GM18867 (cell line): Measurements from ENCODE around the gene IDH3B.

ENCODE experiments used
- ATAC-seq: cut with Tn5 transposase; IDR thresholded peaks from one replicate; pipeline ENCODE4 v1.9.1; 2021; ENCODE audit warnings: mild to moderate bottlenecking, moderate library complexity; ENCODE audit not compliant: unreplicated experiment

The IDH3B gene

GRCh38 chr20:2658414-2659354 lies 5.3 kb downstream of the IDH3B start:
- no peak for ATAC-seq

- ATAC-seq: no peak
Measured at GRCh38 chr20:2657674-2658073, 6.3 kb downstream of the IDH3B start.

DNA sequence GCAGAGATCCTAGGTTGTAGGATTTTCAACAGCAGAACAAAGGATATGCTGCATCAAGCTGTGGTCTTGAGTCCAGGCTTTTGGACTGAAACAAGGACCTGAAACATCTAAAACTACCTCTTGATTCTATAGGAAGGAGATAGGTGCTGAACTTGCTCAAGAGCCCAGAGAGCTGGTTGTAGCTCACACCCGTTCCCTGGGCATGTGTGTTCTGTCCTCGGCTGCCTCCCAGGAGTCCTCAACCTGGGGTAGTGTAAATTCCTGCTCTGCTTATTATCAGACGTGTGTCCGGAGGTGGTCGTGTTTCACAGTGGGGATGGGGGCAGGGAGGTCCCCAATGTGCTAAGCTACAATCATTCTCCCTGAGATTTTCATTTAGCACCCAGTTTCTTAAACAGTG lies 6.8 kb downstream of the IDH3B start:
- ATAC-seq: no peak

GRCh38 chr20:2656471-2657117 lies 7.4 kb downstream of the IDH3B start:
- no peak for ATAC-seq

- no peak for ATAC-seq
Measured at GRCh38 chr20:2655331-2656116, 8.5 kb downstream of the IDH3B start.

DNA sequence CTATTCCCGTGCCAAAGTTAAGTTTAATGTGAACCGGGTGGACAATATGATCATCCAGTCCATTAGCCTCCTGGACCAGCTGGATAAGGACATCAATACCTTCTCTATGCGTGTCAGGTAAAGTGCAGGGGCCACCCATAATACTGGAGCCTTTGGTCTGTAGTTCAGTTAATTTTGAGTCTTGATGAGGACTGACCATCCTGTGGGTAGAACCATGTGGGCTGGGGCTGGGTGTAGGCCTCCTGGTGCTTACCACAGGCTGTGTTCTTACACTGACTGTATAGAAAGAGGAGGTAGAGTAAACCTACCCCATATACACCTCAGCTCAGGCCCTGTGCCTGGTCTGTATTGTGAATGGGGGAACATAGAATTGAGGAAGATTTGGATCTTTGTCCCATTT lies 9.2 kb downstream of the IDH3B start:
- no peak for ATAC-seq

DNA sequence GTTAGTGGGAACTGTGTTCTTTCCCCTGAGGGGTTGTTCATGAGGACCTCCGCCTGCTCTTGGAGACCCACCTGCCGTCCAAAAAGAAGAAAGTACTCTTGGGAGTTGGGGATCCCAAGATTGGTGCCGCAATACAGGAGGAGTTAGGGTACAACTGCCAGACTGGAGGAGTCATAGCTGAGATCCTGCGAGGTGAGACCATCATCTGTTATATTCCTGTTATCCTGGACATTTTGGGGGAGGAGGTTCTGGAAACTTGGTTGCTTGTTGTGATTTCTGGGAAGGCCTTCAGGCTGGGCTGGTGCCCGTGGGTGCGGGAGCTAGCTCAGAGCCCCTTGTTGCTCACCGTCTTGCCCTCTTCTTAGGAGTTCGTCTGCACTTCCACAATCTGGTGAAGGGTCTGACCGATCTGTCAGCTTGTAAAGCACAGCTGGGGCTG lies 9.6 kb downstream of the IDH3B start:
- ATAC-seq: no peak

DNA sequence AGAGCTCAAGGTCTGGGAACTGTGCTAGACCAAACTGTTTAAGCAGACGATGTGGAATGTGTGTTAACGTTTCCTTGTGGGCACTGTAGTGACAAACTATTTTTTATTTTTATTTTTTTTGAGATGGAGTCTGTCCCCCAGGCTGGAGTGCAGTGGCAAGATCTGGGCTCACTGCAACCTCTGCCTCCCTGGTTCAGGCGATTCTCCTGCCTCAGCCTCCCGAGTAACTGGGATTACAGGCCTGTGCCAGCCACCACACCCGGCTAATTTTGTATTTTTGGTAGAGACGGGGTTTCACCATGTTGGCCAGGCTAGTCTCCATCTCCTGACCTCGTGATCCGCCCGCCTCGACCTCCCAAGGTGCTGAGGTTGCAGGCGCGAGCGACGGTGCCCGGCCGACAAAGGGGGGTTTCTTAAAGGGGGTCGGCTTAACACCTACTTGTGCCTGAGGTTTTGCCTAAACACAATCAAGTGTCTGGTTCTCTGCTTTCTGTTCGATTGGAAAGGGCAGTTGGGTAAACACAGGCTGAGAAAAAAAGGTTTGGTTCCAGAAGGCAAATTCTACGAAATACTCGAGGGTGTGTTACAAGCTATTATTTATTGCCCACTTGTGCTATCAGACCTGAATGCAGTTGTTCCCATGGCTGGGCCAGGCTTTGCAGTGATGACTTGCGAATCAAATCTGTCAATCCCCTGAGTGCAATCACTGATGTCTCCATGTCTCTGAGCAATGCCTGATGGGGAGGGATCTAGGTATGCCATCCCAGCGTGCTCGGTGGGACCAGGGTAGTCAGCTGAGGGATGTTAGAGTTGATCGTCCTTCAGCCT lies 10.2 kb downstream of the IDH3B start:
- ATAC-seq: no peak

GRCh38 chr20:2652724-2653555 lies 11.1 kb downstream of the IDH3B start:
- peak; percentile 39 for ATAC-seq

DNA sequence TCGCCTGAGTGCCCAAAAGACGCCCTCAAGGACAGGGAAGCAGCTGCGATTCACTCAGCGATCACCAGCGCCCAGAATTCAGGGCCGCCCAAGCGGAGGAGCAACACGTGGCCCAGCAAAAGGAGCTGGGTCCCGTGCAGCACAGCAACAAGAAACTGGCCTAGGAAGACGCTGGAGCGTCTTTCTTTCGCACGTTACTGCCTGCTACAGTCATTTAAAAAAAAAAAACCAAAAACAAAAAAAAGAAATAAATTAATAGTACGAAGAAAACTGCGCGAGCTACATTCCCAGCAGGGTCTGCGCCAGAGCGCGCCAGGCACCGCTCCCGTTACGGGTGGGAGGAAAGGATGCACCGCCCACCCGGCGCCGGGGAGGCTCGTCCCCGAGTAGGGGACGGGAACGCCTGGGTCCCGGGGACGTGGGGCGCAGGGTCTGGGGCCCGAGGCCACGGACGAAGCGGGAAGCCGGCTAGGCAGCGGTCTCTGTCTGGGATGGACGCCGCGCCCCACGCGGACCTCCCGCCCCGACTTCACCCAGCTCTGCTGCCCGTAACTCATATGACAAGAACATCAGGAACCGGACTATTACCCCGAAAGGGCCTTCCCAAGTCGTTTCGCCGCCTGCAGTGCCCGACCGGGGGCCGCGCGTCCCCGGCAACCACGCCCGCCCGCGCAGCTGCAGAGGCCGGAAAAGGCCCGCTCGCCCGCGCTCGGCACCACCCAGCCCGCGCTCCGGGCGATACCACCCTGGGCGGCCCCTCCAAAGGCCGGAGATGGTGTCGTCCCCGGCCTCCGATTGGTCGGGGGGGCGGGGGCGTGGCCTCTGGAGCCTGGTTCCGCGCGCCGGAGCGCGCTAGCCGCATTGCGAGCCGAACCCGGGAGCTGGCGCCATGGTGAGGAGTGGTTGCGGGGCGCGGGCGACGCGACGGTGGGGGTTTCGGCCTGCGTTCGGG lies 12.0 kb downstream of the IDH3B start, which contains the start of gene NOP56:
Gene NOP56 (plus strand): TSS at position 861 of the 952 bp plus-strand sequence. CDS start 29 bp downstream, at position 890.
- ATAC-seq: peak; percentile 83

DNA sequence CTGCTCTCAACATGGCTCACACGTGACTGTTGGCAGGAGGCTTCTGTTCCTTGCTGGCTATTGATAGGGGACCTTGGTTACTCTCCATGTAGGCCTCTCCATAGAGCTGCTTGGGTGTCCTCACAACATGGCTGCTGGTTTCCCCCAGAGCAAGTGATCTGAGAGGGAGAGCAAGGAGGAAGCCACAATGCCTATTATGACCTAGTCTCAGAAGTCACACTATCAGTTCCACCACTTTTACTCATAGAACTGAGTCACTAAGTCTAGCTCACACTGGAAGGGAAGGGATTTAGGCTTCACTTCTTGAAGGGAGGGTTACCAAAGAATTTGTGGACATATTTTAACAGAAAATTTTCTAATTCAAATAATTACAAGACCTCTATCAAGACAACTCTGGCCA lies 20.3 kb downstream of the IDH3B start:
- ATAC-seq: no peak

- no peak for ATAC-seq
Measured at GRCh38 chr20:2640899-2641298, 23.1 kb downstream of the IDH3B start.

GRCh38 chr20:2640260-2640659 lies 23.8 kb downstream of the IDH3B start:
- no peak for ATAC-seq

DNA sequence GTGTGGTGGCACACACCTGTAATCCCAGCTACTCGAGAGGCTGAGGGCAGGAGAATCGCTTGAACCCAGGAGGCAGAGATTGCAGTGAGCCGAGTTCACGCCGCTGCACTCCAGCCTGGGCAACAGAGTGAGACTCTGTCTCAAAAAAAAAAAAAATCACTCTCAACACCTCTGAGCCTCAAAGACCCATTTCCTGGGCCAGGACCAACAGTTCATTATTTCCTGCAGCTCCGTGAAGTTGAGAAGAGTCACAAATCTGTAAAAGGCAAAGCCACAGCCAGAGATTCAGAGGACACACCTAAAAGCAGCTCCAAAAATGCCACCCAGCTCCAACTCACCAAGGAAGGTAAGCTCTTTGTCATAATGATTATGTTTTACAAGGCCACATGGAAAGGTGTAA lies 26.8 kb downstream of the IDH3B start:
- no peak for ATAC-seq

DNA sequence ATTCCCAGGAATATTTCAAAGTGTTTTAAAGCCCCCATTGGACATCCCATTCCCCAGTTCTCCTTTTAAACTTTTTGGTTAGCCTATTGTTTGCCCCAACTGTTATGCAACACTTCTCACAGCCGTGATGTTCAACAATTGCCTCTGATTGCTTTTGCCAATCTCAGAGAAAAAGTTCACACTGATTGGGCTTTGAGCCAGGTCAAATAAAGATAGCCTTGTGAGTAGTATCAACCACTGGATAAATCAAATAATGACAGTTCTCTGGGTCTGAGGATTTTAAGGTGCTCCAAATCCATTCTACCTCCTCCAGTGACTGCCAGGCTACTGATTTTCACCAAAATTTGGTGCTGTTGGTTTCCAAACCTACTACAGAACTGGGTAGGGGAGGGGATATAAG lies 30.6 kb downstream of the IDH3B start:
- ATAC-seq: no peak

DNA sequence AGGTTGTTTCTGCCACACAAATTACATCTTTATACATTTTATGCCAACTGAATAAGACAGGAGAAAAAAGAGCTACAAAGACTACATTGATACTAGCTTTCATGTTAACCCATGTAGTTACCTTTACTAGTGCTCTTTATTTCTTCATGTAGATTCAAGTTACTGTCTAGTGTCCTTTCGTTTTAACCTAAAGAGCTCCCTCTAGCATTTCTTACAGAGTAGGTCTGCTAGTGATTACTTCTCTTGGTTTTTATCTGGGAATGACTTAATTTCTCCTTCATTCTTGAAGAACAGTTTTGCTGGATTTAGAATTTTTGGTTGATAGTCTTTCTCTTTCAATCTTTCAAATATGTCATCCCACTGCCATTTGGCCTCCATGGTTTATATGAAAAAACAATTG lies 32.8 kb downstream of the IDH3B start:
- ATAC-seq: no peak

GRCh38 chr20:2626853-2627541 lies 37.0 kb downstream of the IDH3B start:
- no peak for ATAC-seq

DNA sequence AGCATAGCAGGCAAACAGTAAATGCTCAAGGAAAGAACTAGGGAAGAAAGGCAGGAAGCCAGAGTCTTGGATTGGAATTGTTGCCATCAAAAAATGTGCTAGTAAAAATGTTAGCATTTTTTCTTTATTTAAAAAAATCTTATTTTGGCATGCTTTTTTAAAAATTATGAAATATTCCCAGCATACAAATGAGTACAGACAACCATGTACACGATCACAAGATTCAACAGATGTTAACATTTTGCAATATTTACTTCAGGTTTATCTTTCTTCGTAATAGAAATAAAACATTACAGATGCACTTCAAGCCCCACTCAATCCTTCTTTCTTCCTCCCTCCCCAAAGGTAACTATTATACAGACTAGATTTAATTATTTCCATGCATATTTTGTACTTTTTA lies 39.0 kb downstream of the IDH3B start:
- ATAC-seq: no peak
